Measurements from ENCODE around the gene RNU5B-1.
"Not testable (repeated sequence)": the region's sequence is repeated elsewhere in the genome, so short reads cannot be mapped to it uniquely, and the experiment has no call there.

Gene RNU5B-1

DNA sequence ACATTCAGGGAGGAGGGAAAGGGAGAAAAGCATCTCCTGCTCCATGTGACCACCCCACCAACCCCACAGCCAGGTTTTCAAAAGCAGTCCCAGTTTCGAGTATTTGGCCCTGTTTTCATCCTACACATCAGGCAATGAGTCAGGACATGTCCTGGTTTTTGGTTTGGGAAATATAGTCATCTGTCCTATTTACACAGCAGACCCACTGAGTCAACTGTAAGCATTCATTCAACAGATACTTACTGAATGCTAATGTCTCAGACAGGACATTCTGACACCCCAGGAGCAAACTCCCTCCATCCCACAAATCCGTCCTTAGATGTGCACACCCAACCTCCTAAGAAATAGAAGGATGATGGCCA lies 40.4 kb downstream of the RNU5B-1 start:
- no peak for DNase-seq

DNA sequence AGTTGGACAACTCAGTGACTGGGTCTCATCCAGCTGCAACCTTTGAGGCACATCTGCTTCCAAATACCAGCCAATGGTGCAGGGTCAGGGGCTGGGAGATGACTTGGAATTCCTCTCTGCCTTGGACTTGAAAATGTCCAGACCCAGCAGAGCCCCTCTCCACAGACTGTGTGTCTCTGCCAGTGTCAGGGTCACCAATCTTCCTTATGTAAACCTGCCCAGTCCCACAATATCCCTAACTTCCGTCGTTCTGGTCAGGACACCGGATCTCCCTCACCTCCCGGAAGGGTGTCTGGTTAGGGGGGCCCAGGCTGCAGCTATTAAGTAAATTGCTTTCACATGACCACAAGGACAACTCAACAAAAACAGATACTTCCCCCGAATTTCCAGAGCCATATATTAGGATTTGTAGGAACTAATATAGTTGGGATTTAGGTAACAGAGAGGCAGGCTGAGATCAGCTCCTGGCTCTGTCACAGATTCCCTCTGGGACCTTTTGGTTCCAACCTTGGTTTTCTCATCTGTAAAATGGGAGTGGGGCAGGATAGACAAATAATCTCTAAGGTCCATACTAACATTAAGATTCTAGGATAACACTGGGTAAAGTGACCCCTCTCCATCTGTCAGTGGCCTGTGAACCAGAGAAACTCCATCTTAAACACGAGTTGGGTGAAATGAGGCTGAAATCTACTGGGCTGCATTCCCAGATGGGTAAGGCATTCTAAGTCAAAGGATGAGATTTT lies 42.5 kb downstream of the RNU5B-1 start:
- no peak for DNase-seq

DNA sequence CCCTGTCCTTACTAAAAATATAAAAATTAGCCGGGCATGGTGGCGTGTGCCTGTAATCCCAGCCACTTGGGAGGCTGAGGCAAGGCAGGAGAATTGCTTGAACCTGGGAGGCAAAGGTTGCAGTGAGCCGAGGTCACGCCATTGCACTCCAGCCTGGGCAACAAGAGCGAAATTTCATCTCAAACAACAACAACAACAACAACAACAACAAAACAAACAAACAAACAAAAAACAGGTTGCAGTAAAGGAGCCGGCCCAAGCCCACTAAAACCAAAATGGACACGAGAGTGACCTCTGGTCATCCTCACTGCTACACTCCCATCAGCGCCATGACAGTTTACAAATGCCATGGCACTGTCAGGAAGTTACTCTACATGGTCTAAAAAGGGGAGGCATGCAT lies 43.3 kb downstream of the RNU5B-1 start:
- not testable (repeated sequence) for DNase-seq

DNA sequence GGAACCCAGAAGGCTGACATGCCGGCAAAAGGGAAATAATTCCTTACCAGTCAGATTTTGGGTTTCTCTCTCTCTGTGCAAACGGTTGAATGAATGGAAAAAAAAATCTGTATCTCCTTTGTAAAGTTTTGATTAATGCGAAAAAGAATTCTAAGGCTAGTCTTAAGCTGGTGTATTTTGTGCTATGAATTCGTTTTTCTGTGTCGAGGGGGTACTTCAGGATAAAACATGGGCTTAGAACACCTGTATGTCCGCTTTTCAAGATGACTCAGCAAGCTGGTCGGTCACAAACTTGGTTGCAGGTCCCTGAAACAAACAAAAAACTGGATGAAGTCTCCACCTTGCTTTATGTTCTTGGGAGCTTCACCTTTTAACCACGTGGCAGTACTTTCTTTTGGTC lies 44.9 kb downstream of the RNU5B-1 start:
- no peak for DNase-seq

DNA sequence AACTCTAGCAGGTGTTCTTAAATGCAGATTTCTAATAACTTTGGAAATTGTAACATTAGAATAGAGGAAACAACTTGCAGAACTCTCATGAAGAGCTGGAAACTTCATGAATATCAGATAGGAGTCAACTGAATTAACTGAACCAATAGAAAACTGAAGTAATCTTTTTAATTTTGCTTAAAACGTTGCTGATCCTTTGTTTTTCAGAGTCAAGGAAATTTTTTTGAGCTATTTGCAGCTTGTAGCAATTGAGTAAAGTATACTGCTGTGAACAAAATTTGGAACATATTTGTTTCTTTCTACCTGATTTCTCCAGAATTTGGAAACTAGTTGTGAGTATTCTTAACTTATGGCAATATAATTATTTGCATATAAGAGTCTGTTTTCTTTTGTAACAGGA lies 47.5 kb downstream of the RNU5B-1 start:
- not testable (repeated sequence) for DNase-seq

Data from SW 1271 (cell line).